HG03280 (cell line): ENCODE measurements around the gene TSPAN17.
A peak's percentile ranks its signal among the peaks of the same experiment; 100 is the strongest.
"Not testable (repeated sequence)": the region's sequence is repeated elsewhere in the genome, so short reads cannot be mapped to it uniquely, and the experiment has no call there.

Source experiments
- ATAC-seq: cut with Tn5 transposase; IDR thresholded peaks from one replicate; pipeline ENCODE4 v1.9.1; 2021; ENCODE audit warnings: mild to moderate bottlenecking, moderate library complexity; ENCODE audit not compliant: unreplicated experiment

The TSPAN17 gene, protein sequence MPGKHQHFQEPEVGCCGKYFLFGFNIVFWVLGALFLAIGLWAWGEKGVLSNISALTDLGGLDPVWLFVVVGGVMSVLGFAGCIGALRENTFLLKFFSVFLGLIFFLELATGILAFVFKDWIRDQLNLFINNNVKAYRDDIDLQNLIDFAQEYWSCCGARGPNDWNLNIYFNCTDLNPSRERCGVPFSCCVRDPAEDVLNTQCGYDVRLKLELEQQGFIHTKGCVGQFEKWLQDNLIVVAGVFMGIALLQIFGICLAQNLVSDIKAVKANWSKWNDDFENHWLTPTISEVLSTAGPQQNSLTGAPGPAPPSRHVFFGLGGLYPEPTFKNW

DNA sequence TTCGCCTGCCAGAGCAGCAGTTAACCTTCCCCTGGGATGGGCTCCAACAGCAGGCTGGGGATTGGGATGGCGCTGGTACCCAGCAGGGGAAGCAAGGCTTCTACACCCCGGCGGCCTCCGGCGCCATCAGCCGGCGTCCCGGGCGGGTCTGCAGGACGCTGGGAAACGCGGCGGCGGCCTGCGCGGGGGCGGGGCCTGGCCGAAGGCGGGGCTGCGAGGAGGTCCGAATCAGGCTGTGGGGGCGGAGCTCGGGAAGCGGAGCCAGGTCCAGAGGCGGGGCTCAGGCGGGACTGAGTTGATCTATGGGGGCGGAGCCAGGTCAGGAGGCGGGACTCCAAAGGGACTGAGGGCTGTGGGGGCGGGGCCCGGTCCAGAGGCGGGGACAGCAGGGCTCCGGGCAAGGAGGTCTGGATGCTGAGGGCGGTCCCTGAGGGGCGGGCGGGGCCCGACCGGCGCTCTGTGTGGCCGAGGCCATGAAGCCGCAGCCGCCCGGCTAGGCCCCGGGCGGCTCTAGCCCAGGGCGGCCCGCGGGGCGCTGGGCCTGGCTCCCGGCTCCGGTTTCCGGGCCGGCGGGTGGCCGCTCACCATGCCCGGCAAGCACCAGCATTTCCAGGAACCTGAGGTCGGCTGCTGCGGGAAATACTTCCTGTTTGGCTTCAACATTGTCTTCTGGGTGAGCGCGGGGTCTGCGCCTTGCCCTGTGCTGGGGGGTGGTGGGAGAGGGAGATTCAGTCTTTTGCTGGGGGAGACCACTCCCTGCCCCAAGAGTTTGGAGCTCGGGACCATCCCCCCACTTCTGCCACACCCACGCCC is at the start of gene TSPAN17:
TSS of gene TSPAN17 (plus strand) at position 455 of the 813 bp plus-strand sequence. CDS start at position 587, 132 bp downstream.
- ATAC-seq, result peak; percentile 96

DNA sequence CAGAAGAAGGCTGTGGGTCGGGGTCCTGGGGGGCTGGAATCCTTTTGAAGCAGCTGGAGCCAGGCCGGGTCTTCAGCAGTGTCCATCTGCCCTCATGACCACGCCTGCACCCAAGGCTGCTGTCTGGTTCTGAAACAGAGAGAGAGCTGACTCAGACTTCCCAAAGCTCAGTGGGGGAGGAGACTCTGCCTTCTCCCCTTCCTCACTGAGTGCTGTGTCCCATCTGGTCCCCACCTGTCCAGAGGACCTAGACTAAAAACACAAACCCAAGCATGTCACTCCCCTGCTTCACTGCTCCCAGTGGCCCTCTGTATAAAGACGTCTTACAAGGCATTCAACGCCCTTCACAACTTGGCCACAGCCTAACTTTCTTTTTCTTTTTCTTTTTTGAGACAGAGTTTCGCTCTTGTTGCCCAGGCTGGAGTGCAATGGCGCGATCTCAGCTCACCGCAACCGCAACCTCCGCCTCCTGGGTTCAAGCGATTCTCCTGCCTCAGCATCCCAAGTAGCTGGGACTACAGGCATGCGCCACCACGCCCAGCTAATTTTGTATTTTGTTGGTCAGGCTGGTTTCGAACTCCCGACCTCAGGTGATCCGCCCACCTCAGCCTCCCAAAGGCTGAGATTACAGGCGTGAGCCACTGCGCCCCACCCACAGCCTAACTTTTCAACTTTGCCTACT is 47.4 kb upstream of the TSPAN17 start:
- not testable (repeated sequence) for ATAC-seq

DNA sequence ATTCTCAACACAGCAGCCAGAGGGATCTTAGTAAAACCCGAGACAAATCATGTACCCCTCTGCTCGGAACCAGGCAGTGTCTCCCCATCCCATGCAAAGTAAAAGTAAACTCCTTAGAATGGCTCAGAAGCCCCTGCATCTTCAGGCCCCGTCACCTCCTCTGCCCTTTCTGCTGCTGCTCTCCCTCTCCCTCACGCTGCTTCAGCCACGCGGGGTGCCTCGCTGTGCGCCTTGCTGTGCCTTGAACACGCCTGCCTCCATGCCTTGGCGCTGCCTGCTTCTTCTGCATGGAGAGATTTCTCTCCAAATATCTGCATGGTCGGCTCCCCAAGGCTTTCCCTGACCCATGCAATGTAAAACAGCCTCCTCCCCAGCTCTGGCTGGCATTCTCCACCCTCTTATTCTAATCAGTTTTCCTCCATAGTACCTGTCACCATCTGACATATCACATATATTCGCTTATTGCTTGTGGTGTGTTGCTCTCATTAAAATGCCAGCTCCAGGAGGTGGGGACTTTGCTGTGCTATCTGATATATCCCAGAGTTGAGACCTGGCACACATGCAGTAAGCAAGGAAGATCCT is 45.3 kb upstream of the TSPAN17 start:
- no peak for ATAC-seq

DNA sequence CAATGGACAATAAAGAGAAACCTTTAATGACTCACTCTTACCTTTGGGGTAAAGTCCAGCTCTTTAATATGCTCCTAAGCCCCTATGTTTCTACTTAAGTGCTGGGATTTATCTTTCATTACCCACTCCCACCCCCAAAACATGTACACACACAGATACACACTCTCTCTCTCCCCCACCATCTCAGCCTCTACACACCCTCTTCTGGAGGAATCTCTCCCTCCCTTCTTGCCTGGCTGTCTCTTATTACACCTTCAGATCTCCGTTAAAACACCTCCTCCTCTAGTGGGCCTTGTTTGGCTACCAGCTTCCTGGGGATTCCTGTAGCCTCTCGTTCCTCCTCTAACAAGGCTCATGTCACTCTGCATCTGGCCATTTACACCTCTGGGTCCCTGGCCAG is 44.2 kb upstream of the TSPAN17 start:
- ATAC-seq, result no peak

DNA sequence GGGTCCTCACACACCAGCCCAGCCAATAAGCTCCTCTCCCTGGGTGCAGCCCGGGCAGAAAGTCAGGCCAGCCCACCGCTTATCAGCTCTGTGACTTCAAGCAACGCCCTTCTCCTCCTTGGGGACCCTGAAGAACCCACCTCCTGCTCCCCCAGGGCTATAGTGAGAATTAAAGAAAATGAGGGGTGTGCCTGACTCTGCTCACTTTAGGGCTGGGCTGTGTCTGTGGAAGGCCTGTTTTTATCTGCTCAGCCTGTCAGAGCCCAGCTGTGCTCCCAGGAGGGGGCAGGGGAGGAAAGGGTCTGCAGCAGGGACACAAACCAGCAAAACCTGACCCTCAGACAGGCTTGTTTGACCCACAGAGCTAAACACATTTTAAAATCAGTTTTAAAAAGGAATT is 41.3 kb upstream of the TSPAN17 start:
- no peak for ATAC-seq

DNA sequence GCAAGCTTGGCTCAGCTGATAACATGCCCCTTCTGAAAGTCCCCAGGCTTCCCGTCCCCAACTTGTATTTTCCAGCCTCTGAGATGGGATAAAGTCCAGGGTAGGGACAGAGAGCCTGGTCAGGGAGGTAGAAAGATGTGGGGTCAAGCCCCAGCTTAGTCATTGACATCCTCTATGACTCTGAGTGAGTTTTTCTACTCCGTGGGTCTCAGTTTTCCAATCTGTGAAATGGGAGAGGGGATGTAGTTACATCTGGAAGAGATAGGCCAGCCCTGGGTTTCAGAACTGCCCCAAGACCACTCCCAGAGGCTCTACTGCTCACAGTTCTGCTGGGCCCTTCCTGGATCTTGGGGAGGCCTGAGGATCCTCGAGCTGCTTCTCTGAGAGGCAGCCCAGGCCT is 40.4 kb upstream of the TSPAN17 start:
- no peak for ATAC-seq

DNA sequence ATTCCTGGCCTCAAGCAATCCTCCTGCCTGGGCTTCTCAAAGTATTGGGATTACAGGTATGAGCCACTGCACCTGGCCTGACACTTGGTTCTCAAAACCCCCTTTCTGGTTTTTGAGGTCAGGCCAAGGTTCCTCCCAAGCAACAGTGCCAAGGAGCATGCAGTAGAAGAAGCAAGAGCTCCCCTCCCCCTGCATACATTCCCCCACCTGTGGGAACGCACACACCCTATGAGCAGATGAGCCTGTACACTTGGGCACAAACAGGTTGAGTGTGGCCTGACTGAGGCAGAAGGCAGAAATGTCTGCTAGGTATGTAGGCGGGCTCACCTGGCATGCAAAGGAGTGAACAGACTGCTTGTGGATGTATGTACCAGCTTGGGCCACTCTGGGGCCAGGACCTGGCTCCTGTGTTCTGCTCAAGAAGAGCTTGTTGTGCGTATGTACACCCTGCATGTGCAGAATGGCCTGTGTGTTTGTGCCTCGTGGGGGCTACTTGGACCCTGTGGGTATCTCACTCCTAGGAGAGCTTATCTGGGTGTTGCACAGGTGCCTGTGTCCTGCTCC is 39.1 kb upstream of the TSPAN17 start:
- no peak for ATAC-seq

DNA sequence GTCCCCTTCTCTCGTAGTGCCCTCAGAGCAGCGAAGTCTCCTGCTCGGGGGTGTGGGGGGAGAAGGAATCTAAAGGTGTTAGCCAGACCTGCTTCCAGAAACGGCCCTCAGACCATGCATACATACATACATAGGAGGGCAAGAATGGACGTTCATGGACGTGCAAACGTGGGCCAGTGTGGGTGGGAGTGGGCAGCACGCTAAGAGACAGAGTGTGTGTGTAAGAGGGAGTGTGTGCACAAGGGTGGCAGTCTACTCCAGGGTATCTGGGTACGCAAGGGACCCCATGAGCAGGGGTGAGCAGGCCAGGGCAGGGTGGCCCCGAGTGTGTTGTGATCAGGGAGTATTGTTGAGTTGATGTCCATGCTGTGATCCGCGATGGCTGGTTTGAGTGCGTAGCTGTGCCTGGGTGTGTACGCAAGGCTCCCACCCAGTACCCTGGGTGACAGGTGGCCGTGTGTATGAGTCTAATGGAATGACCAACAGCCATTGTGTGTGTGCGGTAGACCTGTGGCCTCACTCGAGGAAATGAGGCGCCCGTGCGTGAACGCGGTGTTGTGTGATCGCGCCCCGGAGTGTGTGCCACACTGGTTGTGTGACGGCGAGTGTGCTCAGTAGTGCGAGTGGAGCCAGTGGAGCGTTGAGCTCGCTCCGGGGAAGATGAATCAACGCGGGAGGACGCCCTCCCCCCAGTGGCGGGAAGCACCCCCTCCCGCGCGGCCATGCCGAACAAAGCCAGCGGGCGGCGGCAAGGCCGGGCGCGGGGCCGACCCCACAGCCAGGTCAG is 38.2 kb upstream of the TSPAN17 start:
- peak; percentile 24 for ATAC-seq

DNA sequence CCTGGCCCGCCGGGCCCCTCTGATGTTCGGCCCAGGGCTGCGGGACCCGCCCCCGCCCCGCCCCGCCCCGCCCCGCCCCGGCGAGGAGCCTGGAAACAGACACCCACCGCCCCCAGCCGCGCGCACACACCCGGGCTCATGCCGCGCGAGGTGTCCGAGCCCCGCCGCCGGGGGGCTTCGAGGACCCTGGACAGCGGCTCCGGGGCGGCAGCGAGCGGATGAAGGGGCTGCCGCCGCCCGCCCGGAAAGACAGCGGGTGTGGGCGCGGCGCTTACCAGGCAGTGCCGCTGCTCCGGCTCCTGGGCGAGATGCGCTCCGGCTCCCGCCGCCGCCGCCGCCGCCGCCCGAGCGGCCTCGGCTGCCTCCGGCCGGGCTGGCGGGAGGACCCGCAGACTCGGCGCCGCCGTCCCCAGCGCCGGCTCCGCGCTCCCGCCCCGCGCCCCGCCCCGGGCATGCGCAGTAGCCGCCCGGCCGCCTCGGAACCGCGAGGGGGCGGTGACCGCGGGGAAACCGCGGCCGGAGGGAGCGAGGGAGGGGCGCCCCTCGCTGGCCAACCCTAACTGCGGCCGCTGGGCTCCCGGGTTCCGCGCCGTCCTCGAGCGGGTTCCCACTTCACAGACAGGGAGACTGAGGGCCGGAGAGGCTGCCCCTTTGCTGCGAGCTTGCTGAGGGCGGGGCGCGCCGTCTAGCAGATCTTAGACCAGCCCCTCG is 37.4 kb upstream of the TSPAN17 start, which contains the start of gene GPRIN1:
TSS of gene GPRIN1 (minus strand) at position 433 of the 711 bp plus-strand sequence. CDS start 10,322 bp downstream, outside the sequence.
- peak; percentile 84 for ATAC-seq

DNA sequence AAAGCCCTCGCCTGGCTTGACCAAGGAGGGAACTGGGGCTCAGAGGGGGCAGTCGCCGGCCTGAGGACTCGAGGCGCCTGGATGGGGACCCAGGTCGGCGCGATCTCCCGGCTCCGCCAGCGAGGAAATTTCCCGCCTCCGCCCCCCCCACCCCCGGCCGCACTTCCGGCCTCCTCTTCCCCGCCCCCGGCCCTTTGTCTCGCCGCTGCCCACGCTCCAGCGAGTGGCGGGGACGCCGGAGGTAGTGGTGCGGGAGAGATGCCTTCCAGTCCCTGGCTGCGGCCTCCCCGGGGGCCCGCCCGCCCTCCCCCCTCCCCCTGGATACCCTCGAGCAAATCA is 36.9 kb upstream of the TSPAN17 start:
- ATAC-seq, result peak; percentile 7

DNA sequence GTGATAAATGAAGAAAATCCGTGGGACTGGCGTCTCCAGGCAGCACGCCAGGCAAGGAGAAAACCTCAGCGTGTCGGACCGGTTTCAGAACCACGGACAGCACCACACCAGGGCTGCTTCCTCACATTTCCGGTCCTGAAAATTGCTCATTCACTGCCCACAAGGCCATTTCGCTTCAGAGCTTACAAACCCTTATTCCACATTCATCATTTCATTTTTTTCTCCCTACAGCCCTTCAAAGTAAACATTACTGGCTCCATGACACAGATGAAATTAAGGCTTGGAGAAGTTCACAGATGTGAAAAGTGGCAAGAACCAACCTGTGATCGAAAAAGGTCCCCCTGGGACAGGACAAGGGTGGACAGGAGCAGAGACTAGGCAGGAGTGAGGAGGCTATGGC is 35.8 kb upstream of the TSPAN17 start:
- no peak for ATAC-seq

DNA sequence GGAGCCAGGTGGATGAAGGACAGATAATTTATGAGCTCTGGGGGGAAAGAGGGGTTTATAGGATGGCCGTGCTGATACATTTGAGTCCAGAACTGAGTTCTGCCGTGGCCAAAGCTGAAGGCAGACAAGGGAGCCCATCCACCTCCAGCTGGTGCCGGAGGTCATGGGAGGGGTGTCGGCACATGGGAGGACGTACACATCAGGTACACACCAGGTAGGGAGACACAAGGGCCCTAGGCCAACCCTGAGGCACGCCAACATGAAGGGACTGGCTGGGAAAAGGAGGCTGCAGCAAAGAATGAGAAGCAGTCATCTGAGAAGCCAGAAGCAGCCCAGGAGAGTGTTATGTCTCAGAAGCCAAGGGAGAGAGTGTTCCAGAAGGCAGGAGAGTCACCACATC is 35.3 kb upstream of the TSPAN17 start:
- no peak for ATAC-seq

DNA sequence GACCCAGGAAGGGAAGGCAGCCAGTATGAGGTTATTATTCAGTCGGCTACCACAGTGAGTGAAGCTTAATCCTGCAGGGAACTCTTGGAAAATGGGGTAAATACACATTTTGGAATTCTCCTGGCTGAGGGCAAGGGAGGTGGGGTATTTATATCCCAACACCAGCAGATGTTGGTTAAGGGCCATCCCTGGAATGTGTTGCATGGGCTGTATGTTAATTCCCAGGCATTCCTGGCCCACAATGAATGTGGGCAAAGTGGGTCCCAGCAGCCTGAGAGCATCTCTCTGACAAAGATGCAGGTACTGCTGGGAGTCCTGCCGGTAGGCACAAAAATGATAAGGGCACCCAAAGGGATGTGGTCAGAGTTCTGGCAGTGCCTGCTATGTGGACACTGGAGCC is 34.4 kb upstream of the TSPAN17 start:
- ATAC-seq, result no peak

DNA sequence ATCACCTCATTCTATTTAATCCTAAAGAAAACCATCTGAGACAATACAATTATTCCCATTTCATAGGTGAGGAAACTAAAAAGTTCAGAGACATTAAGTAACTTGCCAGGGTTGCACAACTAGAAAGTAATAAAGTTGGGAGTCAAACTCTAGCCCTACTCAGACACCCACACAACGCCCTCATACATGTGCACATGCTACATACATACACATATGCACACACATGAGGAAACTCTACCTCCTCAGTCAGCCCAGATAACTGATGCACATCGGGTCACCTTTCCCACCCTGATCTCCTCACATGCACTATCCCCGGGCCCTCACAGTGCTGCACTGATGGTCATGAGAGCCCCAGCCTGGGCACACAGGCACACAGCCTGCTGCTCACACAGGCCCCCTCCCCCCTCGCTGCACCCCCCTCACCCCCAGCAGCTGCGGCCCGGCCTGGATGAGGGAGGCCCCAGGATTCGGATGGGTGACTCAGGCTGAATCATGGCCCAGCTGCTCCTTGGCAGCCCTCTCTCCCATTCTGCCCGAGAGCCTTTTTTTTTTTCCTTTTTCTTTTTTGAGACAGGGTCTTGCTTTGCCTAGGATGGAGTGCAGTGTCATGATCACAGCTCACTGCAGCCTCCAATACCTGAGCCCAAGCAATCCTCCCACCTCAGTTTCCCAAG is 32.3 kb upstream of the TSPAN17 start:
- no peak for ATAC-seq

DNA sequence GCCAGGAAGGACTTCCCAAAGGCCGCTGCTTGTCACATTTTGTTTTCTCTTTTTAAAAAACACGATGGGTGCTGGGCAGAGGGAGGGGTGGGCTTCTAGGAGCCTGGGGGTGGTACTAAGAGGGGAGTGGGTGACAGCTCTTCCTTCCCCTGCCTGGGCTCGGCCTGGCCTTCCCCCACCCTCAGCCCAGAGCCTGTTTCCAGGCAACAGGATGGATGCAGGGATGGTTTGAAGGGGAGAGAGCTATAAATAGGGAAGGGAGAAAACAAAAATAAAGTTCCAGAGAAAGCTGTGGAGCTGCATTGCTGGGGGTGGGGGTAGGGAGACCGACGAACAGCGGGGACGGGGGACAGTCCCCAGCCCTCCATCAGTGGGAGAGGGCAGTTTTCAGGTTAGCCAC is 30.8 kb upstream of the TSPAN17 start:
- no peak for ATAC-seq

DNA sequence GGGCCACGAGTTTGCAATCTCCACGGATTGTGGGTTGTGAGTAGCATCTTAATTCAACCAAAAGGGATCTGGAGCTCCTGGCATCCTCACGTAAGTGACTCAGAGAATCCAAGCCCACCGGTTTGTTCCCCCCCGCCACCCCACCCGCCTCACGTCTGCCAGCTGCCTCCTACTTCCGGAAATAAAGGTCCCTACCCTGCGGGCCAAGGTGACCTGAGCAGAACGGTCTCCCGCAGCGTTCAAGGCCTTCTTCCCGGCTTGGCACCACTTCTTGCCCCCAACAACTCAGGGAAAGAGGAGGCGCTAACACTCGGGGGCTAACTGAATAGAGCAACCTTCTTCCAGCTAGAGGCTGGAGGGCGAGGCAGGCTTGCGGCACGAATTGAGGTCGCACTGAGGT is 28.5 kb upstream of the TSPAN17 start:
- no peak for ATAC-seq

DNA sequence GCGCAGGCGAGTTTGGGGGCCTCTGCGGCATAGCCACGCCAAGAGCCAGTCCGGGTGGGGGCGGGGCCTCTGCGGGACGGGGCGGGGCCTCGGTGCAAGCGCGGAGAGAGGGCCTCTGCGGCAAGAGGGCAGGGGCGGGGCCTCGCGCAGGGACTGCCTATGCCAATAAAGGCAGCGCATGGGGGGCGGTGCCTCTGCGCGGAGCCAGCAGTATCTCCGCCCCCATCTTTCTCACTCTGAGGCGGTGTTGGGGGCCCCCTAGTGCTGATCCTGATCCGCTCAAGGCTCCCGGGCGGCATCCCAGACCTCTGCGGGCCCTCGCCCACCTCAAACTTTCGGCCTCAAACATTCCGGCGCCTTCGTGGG is 28.1 kb upstream of the TSPAN17 start:
- peak; percentile 79 for ATAC-seq

DNA sequence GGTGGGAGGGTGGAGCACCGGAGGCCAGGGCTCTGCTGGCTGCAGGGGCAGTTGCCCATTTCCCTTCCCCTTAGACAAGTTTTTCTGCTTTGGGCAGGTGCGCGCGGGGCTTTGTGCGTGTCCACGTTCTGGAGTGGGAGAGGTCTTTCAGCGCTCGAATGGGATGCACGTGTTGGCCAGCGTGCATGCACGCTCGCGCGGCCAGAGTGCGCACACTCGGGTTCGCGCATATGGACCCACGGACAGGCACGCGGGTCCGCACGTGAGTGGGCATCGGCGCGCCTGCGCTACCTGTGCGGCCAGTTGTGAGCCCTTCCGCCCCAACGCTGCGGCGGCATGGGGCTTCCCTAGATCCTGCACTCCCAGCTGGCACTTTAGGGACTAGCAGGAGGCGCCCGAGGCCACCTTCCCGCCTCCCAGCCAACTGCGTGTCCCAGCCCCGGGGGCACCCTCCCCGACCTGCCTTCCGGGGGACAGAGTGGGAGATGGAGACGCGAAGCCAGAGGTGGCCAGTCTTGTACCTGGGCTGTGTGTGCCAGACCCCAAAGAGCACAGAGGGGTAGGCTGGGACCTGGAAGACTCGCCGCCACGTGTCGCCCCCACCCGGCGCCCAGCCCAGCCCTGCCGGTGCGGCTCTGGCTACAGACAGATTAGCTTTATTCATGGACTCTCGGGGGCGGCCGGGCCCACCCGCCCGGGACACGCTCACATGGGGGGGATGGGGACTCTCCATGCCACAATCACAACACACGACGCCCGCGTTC is 27.5 kb upstream of the TSPAN17 start:
- ATAC-seq, result no peak
